Left ventricle myocardium inferior (tissue), 1 donor: ENCODE data around the gene DNAJC18. TPM values are rescaled to one million over a fixed set of nuclear protein-coding genes. Genes with fewer than 3 reads are reported as not detected.

Experiments used
- DNase-seq: peaks from one replicate; pipeline ENCODE4 v3.0.0-alpha.2; 2020
- H3K27ac ChIP-seq: fragments of 200-600 bp; replicated peaks from 2 replicates; pipeline ENCODE4 v1.8.0; 2021
- H3K27me3 ChIP-seq: fragments of 200-600 bp; 2 replicates; pipeline ENCODE4 v1.8.0; 2021; ENCODE audit warnings: low read depth
- H3K36me3 ChIP-seq: fragments of 200-600 bp; 2 replicates; pipeline ENCODE4 v1.8.0; 2021
- H3K4me1 ChIP-seq: fragments of 200-600 bp; 2 replicates; pipeline ENCODE4 v1.8.0; 2021
- H3K4me3 ChIP-seq: fragments of 200-600 bp; 2 replicates; pipeline ENCODE4 v1.8.0; 2021; ENCODE audit warnings: mild to moderate bottlenecking, moderate library complexity
- H3K9me3 ChIP-seq: fragments of 200-600 bp; replicated peaks from 2 replicates; pipeline ENCODE4 v1.8.0; 2021
- intact Hi-C: fragments of 100-400 bp; cut with micrococcal nuclease; formaldehyde crosslinking; loops from one replicate; pipeline ENCODE4 v1.11.0; 2022
- total RNA-seq: library from RNA; stranded (reverse); fragmentation: NEBNext Ultra II Directional; extraction: Animal tissue kit (Norgen Biotek cat#: 25700); gene quantifications from one replicate; pipeline ENCODE4 v1.2.1, GENCODE V29; 2021
- TF ChIP-seq, protein P1 (sequence below): fragments of 200-600 bp; IDR thresholded peaks from 2 replicates; pipeline ENCODE4 v1.8.0; 2021; ENCODE audit warnings: antibody characterized with exemption, mild to moderate bottlenecking, borderline replicate concordance
- donor health status: DM: no; HTN: yes; CAD: no; lungs with severe emphysema.

Gene DNAJC18
- total RNA-seq, 1 donor from 2014 or later, result 14.3 TPM

DNA sequence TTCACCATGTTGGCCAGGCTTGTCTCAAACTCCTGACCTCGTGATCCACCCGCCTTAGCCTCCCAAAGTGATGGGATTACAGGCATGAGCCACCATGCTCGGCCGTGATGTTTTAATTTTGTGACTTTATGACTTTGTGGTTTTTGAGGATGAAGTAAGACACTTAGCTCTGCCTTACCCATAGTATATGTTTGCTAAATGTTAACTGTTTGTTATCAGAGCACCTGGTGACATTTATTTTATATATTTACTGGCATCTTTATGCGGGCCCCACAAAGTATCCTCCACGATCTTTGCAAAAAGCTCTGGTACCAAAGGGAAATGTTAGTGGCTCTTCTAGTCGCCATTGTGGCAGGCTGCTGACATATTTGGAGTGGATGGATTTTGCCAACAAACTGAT is 63.0 kb downstream of the DNAJC18 start:
- Histone ChIP-seq H3K4me1 (peaks cover 34% of the 10 kb centered on the region), H3K27me3 (no peaks in the 10 kb centered on the region), H3K36me3 (peaks cover 15% of the 10 kb centered on the region), H3K27ac (no peak overlapping the region), H3K9me3 (no peaks in the 10 kb centered on the region), H3K4me3 (no peak overlapping the region)
- no peak for DNase-seq
- TF ChIP-seq, protein P1, sequence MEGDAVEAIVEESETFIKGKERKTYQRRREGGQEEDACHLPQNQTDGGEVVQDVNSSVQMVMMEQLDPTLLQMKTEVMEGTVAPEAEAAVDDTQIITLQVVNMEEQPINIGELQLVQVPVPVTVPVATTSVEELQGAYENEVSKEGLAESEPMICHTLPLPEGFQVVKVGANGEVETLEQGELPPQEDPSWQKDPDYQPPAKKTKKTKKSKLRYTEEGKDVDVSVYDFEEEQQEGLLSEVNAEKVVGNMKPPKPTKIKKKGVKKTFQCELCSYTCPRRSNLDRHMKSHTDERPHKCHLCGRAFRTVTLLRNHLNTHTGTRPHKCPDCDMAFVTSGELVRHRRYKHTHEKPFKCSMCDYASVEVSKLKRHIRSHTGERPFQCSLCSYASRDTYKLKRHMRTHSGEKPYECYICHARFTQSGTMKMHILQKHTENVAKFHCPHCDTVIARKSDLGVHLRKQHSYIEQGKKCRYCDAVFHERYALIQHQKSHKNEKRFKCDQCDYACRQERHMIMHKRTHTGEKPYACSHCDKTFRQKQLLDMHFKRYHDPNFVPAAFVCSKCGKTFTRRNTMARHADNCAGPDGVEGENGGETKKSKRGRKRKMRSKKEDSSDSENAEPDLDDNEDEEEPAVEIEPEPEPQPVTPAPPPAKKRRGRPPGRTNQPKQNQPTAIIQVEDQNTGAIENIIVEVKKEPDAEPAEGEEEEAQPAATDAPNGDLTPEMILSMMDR, result no peak
- intact Hi-C loops, result no loop called here

DNA sequence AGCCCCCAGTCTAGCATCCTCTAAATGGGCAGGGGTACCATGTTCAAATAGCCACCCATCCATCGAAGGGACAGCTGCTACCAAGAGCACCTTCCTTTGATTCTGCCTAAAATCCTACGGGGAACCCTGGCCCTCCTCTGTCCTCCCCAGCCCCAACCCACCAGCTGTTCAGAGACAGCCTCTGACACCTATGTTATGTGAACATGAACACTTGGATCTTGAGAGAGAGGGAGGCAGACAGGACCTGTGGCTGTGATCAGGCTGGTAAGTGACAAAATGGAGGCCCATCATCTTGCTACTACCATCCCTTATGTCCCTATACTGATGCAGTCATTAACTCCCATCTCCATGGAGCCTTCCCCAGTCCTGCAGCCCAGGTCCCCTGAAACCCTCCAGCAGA is 64.4 kb downstream of the DNAJC18 start:
- Histone ChIP-seq H3K4me1 (peaks cover 35% of the 10 kb centered on the region), H3K27ac (peak overlapping the region; percentile 78), H3K4me3 (no peak overlapping the region), H3K36me3 (peaks cover 28% of the 10 kb centered on the region), H3K27me3 (no peaks in the 10 kb centered on the region), H3K9me3 (no peaks in the 10 kb centered on the region)
- no peak for DNase-seq
- TF ChIP-seq, protein P1, result no peak
- intact Hi-C loops, result no loop called here

- no peak overlapping the region for H3K4me3 ChIP-seq
- peak overlapping the region; percentile 78 for H3K27ac ChIP-seq
- peaks cover 53% of the 10 kb centered on the region for H3K4me1 ChIP-seq
- no peaks in the 10 kb centered on the region for H3K9me3 ChIP-seq
- DNase-seq, result no peak
- H3K36me3 ChIP-seq, result peaks cover 57% of the 10 kb centered on the region
- no peaks in the 10 kb centered on the region for H3K27me3 ChIP-seq
- intact Hi-C loops, result no loop called here
- TF ChIP-seq, protein P1, result no peak
Measured at GRCh38 chr5:139371482-139372435, 67.6 kb downstream of the DNAJC18 start.

- Histone ChIP-seq H3K4me3 (no peak overlapping the region), H3K4me1 (peaks cover 47% of the 10 kb centered on the region), H3K27me3 (no peaks in the 10 kb centered on the region), H3K9me3 (no peaks in the 10 kb centered on the region), H3K36me3 (peaks cover 83% of the 10 kb centered on the region), H3K27ac (peak overlapping the region; percentile 28)
- TF ChIP-seq, protein P1, result no peak
- intact Hi-C loops, result no loop called here
- DNase-seq, result no peak
Measured at GRCh38 chr5:139369181-139369580, 70.1 kb downstream of the DNAJC18 start.

- Histone ChIP-seq H3K4me1 (peaks cover 42% of the 10 kb centered on the region), H3K27me3 (no peaks in the 10 kb centered on the region), H3K4me3 (no peak overlapping the region), H3K36me3 (peaks cover 88% of the 10 kb centered on the region), H3K9me3 (no peaks in the 10 kb centered on the region), H3K27ac (peak overlapping the region; percentile 28)
- DNase-seq, result no peak
- intact Hi-C loops, result no loop called here
- TF ChIP-seq, protein P1, result no peak
Measured at GRCh38 chr5:139368613-139369012, 70.7 kb downstream of the DNAJC18 start.
